22Rv1 (cell line): Measurements from ENCODE around the gene SCAP.

ENCODE experiments used
- CTCF ChIP-seq: fragments of 450-650 bp; IDR thresholded peaks from 2 replicates; pipeline ENCODE4 v1.5.1; 2017; ENCODE audit warnings: mild to moderate bottlenecking
- ZFX ChIP-seq: fragments of 450-650 bp; IDR thresholded peaks from 2 replicates; pipeline ENCODE4 v1.6.1; 2017; ENCODE audit warnings: antibody characterized with exemption, borderline replicate concordance

- no peak for TF ChIP-seq CTCF
- no peak for TF ChIP-seq ZFX
Measured at GRCh38 chr3:47410417-47410720, 65.4 kb downstream of the SCAP start.
